Small intestine (tissue), 7 donors: Measurements from ENCODE around the gene SRP9. TPM values are rescaled to one million over a fixed set of nuclear protein-coding genes. Genes with fewer than 3 reads are reported as not detected.
"Not testable (repeated sequence)": the region's sequence is repeated elsewhere in the genome, so short reads cannot be mapped to it uniquely, and the experiment has no call there.

Experiments
- DNase-seq, 2 donors: peaks; one replicate each; pipeline versions ENCODE4 v3.0.0 to v3.0.0-alpha.2; 2013
- FAIRE-seq: peaks from 2 replicates; lab custom pipeline; 2012; peaks lifted over from hg19 to GRCh38; lab: Jason Lieb, UNC
- H3K27ac ChIP-seq, 3 donors: one replicate each; pipeline ENCODE4 v1.5.1; 2013; ENCODE audit warnings: low read length in 2 of 3, mild to moderate bottlenecking in 2 of 3, control low read depth in 1 of 3, inconsistent platforms in 1 of 3, low read depth in 1 of 3, moderate library complexity in 1 of 3
- H3K27me3 ChIP-seq, 3 donors: one replicate each; pipeline ENCODE4 v1.6.1; 2013; ENCODE audit warnings: low read length in 3 of 3, inconsistent platforms in 1 of 3; ENCODE audit not compliant: control insufficient read depth in 3 of 3, insufficient read depth in 3 of 3
- H3K36me3 ChIP-seq, 3 donors: one replicate each; pipeline ENCODE4 v1.6.1; 2013; ENCODE audit warnings: low read length in 3 of 3, inconsistent platforms in 1 of 3, low read depth in 1 of 3, mild to moderate bottlenecking in 1 of 3, moderate library complexity in 1 of 3; ENCODE audit not compliant: control insufficient read depth in 3 of 3, insufficient read depth in 2 of 3
- H3K4me1 ChIP-seq, 3 donors: one replicate each; pipeline ENCODE4 v1.6.1; 2013; ENCODE audit warnings: low read length in 2 of 3, inconsistent platforms in 1 of 3, low read depth in 1 of 3, mild to moderate bottlenecking in 1 of 3, moderate library complexity in 1 of 3; ENCODE audit not compliant: control insufficient read depth in 3 of 3, insufficient read depth in 2 of 3
- H3K4me3 ChIP-seq, 3 donors: one replicate each; pipeline ENCODE4 v1.5.1; 2013; ENCODE audit warnings: low read length in 3 of 3, control low read depth in 1 of 3, inconsistent platforms in 1 of 3, low read depth in 1 of 3, mild to moderate bottlenecking in 1 of 3, moderate library complexity in 1 of 3
- H3K9me3 ChIP-seq, 2 donors: one replicate each; pipeline ENCODE4 v1.6.1; 2013; ENCODE audit warnings: low read depth in 1 of 2, low read length in 1 of 2; ENCODE audit not compliant: control insufficient read depth in 2 of 2, insufficient read depth in 1 of 2
- whole genome bisulfite sequencing, 3 donors: extraction: QIAGEN DNeasy Blood & Tissue Kit; methylation state at CpG; one replicate each; pipeline ENCODE4 v1.1.7; 2013; 5-methylcytosine and 5-hydroxymethylcytosine counted together
- polyA plus RNA-seq, 4 donors: library from polyadenylated mRNA; stranded (reverse) in 3 of 4; unstranded in 1 of 4; fragments of 200-250 nt in 3 of 4; fragments of 120-200 nt in 1 of 4; gene quantifications; one replicate each; pipeline versions ENCODE4 v1.2.1 to v1.2.3, GENCODE V29; 2013
- donor health status: healthy with polysubstance abuse.
- donor health status: control.
- donor health status: control.
- donor health status: Bipolar disorder and iron deficiency.
- donor health status: healthy.

SRP9 gene
- polyA plus RNA-seq, 4 donors = 219 to 331 (median 289) TPM

DNA sequence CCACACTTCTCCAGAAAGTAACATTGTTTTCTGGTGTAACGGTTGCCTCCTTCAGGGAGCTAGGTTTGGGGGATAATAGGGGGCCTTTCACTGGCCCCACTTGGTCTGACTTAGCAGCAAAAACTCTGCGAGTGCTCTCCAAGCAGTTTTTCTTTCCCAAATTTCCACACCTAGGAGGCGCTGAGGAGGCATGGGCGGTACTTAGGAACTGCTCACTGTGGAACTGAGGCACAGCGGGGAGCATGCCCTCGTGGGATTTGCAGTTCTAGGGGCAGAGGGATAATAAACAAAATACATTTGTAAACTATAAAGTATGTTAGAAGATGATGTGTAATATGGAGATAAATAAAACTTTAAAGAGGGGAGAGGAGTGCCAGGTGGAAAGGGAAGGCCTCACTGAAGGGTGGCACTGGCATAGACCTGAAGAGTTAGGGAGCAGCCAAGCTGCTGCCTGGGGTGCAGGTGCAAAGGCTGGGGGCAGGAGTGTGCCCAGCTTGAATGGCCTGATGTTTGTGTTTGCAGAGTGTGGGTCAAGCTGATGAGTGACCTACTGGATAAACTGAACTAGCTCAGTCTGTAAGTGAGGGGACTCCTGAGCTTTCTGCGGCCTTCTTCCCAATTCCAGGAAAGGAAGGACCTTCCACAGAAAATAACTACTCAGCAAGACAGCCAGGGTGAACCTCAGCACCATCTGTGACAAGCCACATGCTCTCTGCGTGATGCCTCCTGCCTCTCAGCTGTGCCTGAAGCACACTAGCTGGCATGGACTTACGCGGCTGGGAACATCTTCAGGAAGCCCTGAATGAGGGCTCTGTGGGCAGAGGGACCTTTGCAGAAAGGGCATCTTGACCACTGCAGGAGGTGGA is 34.2 kb downstream of the SRP9 start:
- 72 to 78% (median 74%) methylated on average over 10 of the region's 10 CpGs for WGBS, 3 donors
- Histone ChIP-seq H3K4me1 (peaks cover 8 to 29% (median 11%) of the 10 kb centered on the region in 3 donors), H3K4me3 (no peak overlapping the region), H3K27me3 (peaks cover 0 to 4% (median 0%) of the 10 kb centered on the region in 3 donors), H3K36me3 (peaks cover 0 to 8% (median 0%) of the 10 kb centered on the region in 3 donors), H3K27ac (peak overlapping the region in 1 of 3 donors; percentile 63), H3K9me3 (no peaks in the 10 kb centered on the region)
- no peak for FAIRE-seq
- DNase-seq = no peak

DNA sequence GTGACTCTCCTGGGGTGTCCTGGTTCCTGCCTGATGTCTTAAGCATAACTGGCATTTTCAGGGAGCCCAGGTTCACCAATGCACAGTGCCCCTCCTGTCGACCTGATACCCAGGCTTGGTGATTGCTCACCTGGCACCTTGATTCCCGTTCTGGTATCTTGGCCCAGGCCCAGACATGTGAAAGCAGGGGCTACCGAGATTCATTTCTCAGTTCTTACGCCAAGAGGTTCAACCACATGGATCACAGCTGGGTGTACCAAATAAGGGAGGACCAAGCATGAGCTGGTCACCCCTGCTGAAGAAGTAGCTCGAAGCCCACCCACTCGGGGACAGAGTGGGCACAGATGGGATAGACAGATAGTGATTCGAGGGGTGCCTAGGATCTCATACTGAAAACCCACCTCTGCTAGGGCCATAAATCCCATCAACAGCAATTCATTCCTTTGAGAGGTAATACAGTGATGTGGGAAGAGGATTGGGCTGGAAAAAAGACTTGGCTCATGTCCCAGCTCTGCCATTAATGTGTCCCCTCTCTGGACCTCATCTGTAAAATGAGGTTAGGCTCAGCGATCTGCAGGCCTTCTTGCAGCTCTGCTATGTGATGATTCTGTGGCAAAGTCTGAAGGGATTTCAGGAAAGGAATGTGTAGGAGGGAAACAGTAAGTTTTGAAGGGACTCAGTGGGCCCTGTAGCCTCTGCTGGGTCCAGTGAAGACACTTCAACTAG is 35.0 kb downstream of the SRP9 start:
- WGBS, 3 donors = 57 to 69% (median 61%) methylated on average over 8 of the region's 8 CpGs
- Histone ChIP-seq H3K36me3 (peaks cover 0 to 16% (median 0%) of the 10 kb centered on the region in 3 donors), H3K9me3 (no peaks in the 10 kb centered on the region), H3K4me3 (no peak overlapping the region), H3K27ac (peak overlapping the region; percentile 45 to 66 (median 63)), H3K4me1 (peaks cover 11 to 37% (median 16%) of the 10 kb centered on the region in 3 donors), H3K27me3 (peaks cover 0 to 4% (median 0%) of the 10 kb centered on the region in 3 donors)
- DNase-seq (no peak), FAIRE-seq (no peak)

DNA sequence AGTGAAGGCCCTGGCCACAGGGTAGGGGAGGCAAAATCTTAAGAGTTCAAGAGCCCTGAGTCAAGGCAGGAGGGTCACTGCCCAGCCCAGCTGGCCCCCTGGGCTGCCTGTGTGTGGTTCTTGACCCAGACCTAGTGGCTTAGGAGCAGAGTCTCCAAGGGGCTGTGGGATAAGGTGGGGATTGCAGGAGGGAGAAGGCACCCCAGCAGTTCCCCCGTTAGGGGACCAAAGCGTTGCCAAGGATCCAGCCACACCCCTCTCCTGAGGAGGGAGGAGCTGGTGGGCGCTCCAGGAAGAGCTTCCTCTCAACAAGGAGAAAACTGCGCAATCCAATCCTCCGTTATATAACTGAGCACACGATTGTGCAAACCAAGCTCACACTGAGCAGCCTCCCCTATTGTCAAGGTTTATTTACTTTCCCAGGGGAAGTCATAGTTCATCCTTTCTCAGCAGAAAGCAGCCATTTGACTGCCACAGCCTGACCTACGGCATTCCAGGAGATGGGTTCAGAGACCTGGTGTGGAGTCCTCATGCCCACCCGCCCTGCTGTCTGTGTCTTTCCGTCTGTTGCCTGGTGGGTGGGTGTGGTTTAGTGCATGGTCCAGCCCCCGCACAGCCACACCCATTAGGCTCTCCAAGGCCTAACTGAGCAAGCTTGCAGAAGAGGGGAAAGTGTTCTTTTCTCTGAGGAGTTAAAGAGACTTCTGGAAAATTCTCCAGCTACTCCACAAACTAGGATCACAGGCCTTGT is 35.8 kb downstream of the SRP9 start:
- Histone ChIP-seq H3K9me3 (no peaks in the 10 kb centered on the region), H3K36me3 (peaks cover 0 to 16% (median 0%) of the 10 kb centered on the region in 3 donors), H3K4me1 (peaks cover 11 to 40% (median 16%) of the 10 kb centered on the region in 3 donors), H3K27ac (peak overlapping the region; percentile 45 to 66 (median 63)), H3K4me3 (no peak overlapping the region), H3K27me3 (peaks cover 0 to 4% (median 0%) of the 10 kb centered on the region in 3 donors)
- DNase-seq (peak; percentile 79 to 91), FAIRE-seq (no peak)
- WGBS, 3 donors = 4 to 27% (median 15%) methylated on average over 9 to 10 of the region's 10 CpGs

DNA sequence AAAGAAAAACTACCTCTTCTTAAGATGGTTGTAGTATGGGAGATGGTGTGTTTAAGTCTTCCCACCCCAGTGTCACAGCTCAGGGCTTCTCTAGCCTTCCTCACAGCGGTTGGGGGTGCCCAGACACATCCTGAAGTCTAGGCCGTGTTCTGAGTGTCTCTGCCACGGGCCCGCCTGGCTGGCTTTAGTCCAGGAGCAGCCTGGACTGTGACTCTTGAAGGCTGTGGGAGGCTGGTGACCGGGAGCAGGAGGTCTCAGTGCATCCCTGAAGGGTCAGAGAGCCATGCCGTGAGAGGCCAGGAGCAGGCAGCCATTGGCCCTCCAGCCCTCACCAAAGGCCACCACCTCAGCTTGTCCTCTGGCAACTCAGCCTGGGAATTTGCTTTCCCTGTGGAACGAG is 36.8 kb downstream of the SRP9 start:
- DNase-seq (no peak), FAIRE-seq (no peak)
- H3K27ac ChIP-seq = peak overlapping the region; percentile 6 to 75 (median 66)
- H3K36me3 ChIP-seq = peaks cover 0 to 16% (median 0%) of the 10 kb centered on the region in 3 donors
- H3K27me3 ChIP-seq = peaks cover 0 to 4% (median 0%) of the 10 kb centered on the region in 3 donors
- peaks cover 11 to 40% (median 16%) of the 10 kb centered on the region in 3 donors for H3K4me1 ChIP-seq
- WGBS, 3 donors = 60 to 61% (median 61%) methylated on average over 7 of the region's 7 CpGs
- no peak overlapping the region for H3K4me3 ChIP-seq
- H3K9me3 ChIP-seq = no peaks in the 10 kb centered on the region

DNA sequence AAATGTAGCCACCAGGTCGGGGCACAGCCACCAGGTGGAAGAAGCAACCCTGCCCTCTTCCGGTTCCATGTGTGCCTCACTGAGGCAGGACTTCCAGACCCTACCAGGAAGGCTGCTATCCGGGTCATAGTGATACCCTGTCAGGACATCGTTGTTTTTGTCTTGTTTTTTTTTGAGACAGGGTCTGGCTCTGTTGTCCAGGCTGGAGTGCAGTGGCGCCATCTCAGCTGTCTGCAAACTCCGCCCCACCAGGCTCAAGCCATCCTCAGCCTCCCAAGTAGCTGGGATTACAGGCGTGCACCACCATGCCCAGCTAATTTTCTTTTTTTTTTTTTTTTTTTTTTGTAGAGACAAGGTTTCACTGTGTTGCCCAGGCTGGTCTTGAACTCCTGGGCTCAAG is 37.5 kb downstream of the SRP9 start:
- peak overlapping the region in 1 of 3 donors; percentile 75 for H3K27ac ChIP-seq
- H3K4me3 ChIP-seq, H3K9me3 ChIP-seq, H3K27me3 ChIP-seq, DNase-seq, FAIRE-seq: not testable (repeated sequence)
- WGBS, 3 donors = 86 to 95% (median 94%) methylated on average over 7 of the region's 7 CpGs
- H3K36me3 ChIP-seq = peaks cover 0 to 18% (median 0%) of the 10 kb centered on the region in 3 donors
- H3K4me1 ChIP-seq = peaks cover 11 to 40% (median 16%) of the 10 kb centered on the region in 3 donors

DNA sequence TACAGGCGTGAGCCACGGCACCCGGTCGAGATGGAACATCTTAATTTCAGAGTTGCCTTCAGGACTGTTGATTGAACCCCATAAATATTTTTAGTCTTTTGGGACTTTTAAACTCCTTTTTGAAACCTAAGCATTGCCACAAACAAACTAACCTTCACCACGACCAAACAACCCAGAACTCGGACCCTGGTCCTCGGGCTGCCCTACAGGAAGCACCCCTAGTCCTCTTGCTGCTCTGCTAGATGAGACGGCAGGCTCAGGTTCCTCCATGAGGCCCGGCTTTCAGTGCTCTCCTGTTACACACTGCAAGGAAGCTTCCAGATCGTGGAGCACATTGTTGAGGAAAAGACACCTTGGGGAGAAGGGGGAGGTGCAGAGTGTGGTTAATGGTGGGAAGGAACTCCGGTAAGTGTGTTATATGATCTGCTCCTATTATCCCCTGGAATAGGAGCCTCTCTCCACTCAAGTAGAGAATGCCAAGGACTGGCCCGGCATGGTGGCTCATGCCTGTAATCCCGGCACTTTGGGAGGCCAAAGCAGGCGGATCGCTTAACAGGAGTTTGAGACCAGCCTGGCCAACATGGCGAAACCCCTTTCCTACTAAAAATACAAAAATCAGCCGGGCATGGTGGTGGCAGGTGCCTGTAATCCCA is 38.0 kb downstream of the SRP9 start:
- H3K4me1 ChIP-seq = peaks cover 11 to 40% (median 16%) of the 10 kb centered on the region in 3 donors
- H3K27ac ChIP-seq = no peak overlapping the region
- H3K4me3 ChIP-seq = no peak overlapping the region
- H3K9me3 ChIP-seq = no peaks in the 10 kb centered on the region
- 88 to 94% (median 89%) methylated on average over 17 of the region's 17 CpGs for WGBS, 3 donors
- H3K36me3 ChIP-seq = peaks cover 0 to 18% (median 0%) of the 10 kb centered on the region in 3 donors
- H3K27me3 ChIP-seq = peaks cover 0 to 4% (median 0%) of the 10 kb centered on the region in 3 donors
- FAIRE-seq = no peak
- no peak for DNase-seq

DNA sequence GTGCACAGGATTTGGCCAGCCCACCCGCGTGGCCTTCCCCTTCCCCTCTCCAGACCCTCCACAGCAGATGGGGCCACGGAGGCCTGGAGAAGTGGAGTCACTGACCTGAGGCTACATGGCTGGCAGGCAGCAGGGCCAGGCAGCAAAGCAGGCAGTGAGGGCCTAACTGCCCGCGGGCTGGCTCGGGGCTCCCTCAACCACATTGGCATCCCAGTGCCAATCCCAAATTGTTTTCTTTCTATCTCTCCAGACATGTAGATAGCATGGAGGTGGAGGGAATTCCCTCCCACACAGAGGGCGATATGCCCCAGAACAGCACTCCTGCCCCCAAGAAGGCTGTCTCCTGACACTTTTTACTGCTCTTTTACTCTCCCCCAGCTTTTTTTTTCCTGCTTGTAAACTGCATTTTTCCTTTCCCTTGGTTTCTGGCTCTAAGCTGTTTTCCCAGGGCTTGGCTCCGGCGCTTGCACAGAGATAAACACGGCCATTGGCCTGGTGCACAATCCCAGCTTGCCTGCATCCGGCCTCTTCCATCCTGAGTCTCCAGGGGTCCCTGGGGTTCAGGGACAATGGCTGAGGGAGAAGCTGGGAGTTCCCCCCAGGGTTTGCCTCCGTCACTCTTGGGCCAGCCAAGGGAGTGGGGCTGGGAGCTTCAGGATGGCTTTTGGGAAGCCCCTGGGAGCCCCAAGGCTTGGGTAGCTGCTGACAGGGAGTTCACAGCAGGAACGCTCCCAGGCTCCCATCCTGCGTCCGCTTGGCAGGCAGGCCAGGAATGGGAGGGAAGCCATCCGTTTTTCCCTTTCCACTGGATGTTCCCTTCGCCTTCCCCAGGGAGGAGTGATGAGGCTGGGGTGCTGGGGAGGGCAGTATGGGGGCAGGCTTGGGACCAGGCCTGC is 39.3 kb downstream of the SRP9 start:
- DNase-seq (no peak), FAIRE-seq (no peak)
- no peak overlapping the region for H3K4me3 ChIP-seq
- H3K36me3 ChIP-seq = peaks cover 0 to 18% (median 0%) of the 10 kb centered on the region in 3 donors
- WGBS, 3 donors = 53 to 77% (median 65%) methylated on average over 16 to 17 of the region's 17 CpGs
- H3K9me3 ChIP-seq = no peaks in the 10 kb centered on the region
- H3K4me1 ChIP-seq = peaks cover 9 to 33% (median 16%) of the 10 kb centered on the region in 3 donors
- peak overlapping the region; percentile 75 to 87 (median 77) for H3K27ac ChIP-seq
- H3K27me3 ChIP-seq = no peaks in the 10 kb centered on the region
